IMR-90 (cell line): ENCODE measurements around the gene LAGE3.

Experiments used
- TF ChIP-seq, protein P1 (sequence below): fragments of 150-350 bp; IDR thresholded peaks from 2 replicates; pipeline ENCODE4 v1.6.1; 2017; ENCODE audit warnings: mild to moderate bottlenecking, antibody characterized with exemption, low read length, low read depth
- TF ChIP-seq, protein P2 (sequence below): conservative IDR thresholded peaks from 2 replicates; pipeline ENCODE4 v1.5.1; 2012; ENCODE audit warnings: mild to moderate bottlenecking, low read depth, low read length, improper control_type of control experiment

DNA sequence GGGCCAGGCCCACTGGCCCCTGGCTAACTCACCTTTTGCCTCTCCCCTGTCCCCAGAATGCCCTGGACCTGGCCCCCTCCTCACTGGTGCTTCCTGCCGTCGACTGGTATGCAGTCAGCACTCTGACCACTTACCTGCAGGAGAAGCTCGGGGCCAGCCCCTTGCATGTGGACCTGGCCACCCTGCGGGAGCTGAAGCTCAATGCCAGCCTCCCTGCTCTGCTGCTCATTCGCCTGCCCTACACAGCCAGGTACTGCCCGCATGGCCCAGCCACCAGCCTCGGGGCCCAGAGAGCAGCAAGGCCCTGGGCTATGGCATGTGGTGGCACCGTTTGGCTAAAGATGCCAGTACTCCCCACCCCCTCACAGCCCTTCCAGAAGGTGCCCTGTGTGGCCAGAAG lies 46.9 kb downstream of the LAGE3 start:
- TF ChIP-seq, protein P1, sequence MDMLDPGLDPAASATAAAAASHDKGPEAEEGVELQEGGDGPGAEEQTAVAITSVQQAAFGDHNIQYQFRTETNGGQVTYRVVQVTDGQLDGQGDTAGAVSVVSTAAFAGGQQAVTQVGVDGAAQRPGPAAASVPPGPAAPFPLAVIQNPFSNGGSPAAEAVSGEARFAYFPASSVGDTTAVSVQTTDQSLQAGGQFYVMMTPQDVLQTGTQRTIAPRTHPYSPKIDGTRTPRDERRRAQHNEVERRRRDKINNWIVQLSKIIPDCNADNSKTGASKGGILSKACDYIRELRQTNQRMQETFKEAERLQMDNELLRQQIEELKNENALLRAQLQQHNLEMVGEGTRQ = no peak
- TF ChIP-seq, protein P2, sequence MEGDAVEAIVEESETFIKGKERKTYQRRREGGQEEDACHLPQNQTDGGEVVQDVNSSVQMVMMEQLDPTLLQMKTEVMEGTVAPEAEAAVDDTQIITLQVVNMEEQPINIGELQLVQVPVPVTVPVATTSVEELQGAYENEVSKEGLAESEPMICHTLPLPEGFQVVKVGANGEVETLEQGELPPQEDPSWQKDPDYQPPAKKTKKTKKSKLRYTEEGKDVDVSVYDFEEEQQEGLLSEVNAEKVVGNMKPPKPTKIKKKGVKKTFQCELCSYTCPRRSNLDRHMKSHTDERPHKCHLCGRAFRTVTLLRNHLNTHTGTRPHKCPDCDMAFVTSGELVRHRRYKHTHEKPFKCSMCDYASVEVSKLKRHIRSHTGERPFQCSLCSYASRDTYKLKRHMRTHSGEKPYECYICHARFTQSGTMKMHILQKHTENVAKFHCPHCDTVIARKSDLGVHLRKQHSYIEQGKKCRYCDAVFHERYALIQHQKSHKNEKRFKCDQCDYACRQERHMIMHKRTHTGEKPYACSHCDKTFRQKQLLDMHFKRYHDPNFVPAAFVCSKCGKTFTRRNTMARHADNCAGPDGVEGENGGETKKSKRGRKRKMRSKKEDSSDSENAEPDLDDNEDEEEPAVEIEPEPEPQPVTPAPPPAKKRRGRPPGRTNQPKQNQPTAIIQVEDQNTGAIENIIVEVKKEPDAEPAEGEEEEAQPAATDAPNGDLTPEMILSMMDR = no peak
